LNCaP clone FGC (cell line): ENCODE data around the gene RABGAP1L.
"Not testable (repeated sequence)": the region's sequence is repeated elsewhere in the genome, so short reads cannot be mapped to it uniquely, and the experiment has no call there.

Experiments used
- DNase-seq: peaks from one replicate; pipeline ENCODE4 v3.0.0-alpha.2; 2011; ENCODE audit warnings: low read depth
- H3K4me3 ChIP-seq: 2 replicates; pipeline ENCODE4 v1.5.1; 2011; ENCODE audit warnings: mild to moderate bottlenecking, low read depth, low read length, control low read depth
- CTCF ChIP-seq: IDR thresholded peaks from 2 replicates; pipeline ENCODE4 v1.5.1; 2012; ENCODE audit warnings: mild to moderate bottlenecking; ENCODE audit not compliant: control insufficient read depth, insufficient read depth; ENCODE audit errors: extremely low read depth

RABGAP1L gene

GRCh38 chr1:174836543-174836942 is 677.2 kb downstream of the RABGAP1L start:
- no peak for DNase-seq
- no peak for TF ChIP-seq CTCF
- no peak overlapping the region for H3K4me3 ChIP-seq

DNA sequence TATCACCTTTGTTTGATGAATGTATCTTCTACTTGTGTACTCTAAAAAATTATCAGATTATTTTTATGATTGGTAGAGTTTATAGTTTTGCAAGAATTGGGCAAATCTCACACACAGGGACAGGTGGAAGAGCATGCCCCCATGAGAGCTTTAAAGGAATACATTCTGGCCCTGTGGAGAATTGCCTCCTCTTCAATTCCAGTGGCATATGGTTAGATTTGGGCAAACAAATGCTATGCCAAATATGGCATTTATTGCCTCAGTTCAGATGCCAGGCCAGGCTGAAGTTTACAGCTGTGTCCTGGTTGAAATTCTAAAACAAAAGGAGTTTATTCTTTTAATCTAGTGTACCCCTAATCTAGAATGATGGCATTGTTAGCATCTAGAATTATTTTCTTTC is 678.1 kb downstream of the RABGAP1L start:
- DNase-seq = no peak
- H3K4me3 ChIP-seq = no peak overlapping the region
- TF ChIP-seq CTCF = no peak

- DNase-seq = no peak
- no peak for TF ChIP-seq CTCF
These were observed 679.9 kb downstream of the RABGAP1L start for GRCh38 chr1:174839211-174839610.

GRCh38 chr1:174841747-174842146 is 682.4 kb downstream of the RABGAP1L start:
- DNase-seq = no peak
- no peak for TF ChIP-seq CTCF
- H3K4me3 ChIP-seq = no peak overlapping the region

More at GRCh38 chr1:174839211-174839610, 679.9 kb downstream of the RABGAP1L start:
- no peak overlapping the region for H3K4me3 ChIP-seq

DNA sequence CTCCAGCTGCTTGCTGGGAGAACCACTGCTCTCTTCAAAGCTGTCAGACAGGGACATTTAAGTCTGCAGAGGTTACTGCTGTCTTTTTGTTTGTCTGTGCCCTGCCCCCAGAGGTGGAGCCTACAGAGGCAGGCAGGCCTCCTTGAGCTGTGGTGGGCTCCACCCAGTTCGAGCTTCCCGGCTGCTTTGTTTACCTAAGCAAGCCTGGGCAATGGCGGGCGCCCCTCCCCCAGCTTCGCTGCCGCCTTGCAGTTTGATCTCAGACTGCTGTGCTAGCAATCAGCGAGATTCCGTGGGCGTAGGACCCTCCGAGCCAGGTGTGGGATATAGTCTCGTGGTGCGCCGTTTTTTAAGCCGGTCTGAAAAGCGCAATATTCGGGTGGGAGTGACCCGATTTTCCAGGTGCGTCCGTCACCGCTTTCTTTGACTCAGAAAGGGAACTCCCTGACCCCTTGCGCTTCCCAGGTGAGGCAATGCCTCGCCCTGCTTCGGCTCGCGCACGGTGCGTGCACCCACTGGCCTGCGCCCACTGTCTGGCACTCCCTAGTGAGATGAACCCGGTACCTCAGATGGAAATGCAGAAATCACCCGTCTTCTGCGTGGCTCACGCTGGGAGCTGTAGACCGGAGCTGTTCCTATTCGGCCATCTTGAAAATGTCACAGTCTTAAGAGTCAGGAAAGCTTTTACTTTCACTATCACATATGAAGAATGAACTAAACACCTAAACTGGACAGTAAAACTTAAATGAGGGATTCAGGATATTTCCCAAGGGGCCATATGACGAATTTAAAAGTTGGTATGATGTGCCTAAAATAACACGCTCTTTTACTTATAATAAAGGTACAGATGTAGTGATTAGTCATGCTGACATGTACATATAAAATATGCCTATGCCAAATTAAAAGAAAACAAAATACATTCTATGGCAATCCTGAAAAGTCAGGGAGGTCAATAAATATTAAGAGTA is 689.6 kb downstream of the RABGAP1L start:
- not testable (repeated sequence) for H3K4me3 ChIP-seq, DNase-seq

GRCh38 chr1:174850726-174851125 is 691.4 kb downstream of the RABGAP1L start:
- no peak for DNase-seq
- no peak for TF ChIP-seq CTCF
- no peak overlapping the region for H3K4me3 ChIP-seq

GRCh38 chr1:174858301-174858700 is 699.0 kb downstream of the RABGAP1L start:
- no peak overlapping the region for H3K4me3 ChIP-seq
- no peak for DNase-seq
- no peak for TF ChIP-seq CTCF
